OCI-LY3 (cell line): ENCODE results near the gene BTBD9.

ENCODE experiments used
- CTCF ChIP-seq: fragments of 200-600, 300-600 bp; sonication (generic); IDR thresholded peaks from 2 replicates; pipeline ENCODE4 v1.5.1; 2014; ENCODE audit warnings: antibody characterized with exemption, low read length, low read depth
- EZH2phosphoT487 ChIP-seq: fragments of 200-600 bp; shearing (Covaris generic); IDR thresholded peaks from 2 replicates; pipeline ENCODE4 v1.6.1; 2018; ENCODE audit warnings: antibody characterized with exemption, mixed run types, low read depth

GRCh38 chr6:38208028-38208427, 431.7 kb downstream of the BTBD9 start:
- TF ChIP-seq CTCF = no peak
- TF ChIP-seq EZH2phosphoT487 = no peak
